Activated CD4-positive, CD25-positive, alpha-beta regulatory T cell (primary cell): Measurements from ENCODE around the gene ZBTB7B.

Experiments used
- DNase-seq, 4 experiments: peaks; one replicate each; lab custom pipeline; 2025; lab: John Stamatoyannopoulos, UW

Gene ZBTB7B

GRCh38 chr1:155003766-155004351 is 1.3 kb downstream of the ZBTB7B start:
- no peak for DNase-seq

GRCh38 chr1:155004352-155005075 is 1.9 kb downstream of the ZBTB7B start:
- no peak for DNase-seq

GRCh38 chr1:155005076-155006011 is 2.7 kb downstream of the ZBTB7B start:
- DNase-seq: no peak

GRCh38 chr1:155006601-155007101 is 4.0 kb downstream of the ZBTB7B start:
- DNase-seq: no peak

GRCh38 chr1:155007251-155007828 is 4.7 kb downstream of the ZBTB7B start:
- no peak for DNase-seq

- no peak for DNase-seq
These were observed 5.7 kb downstream of the ZBTB7B start for GRCh38 chr1:155008015-155008941.

GRCh38 chr1:155009221-155009711 is 6.7 kb downstream of the ZBTB7B start:
- no peak for DNase-seq

- DNase-seq: no peak
These were observed 7.1 kb downstream of the ZBTB7B start for GRCh38 chr1:155009742-155010141.

GRCh38 chr1:155010211-155010918 is 7.8 kb downstream of the ZBTB7B start:
- no peak for DNase-seq

- no peak for DNase-seq
These were observed 8.4 kb downstream of the ZBTB7B start for GRCh38 chr1:155011004-155011416.

- no peak for DNase-seq
These were observed 8.9 kb downstream of the ZBTB7B start for GRCh38 chr1:155011437-155012025.

- DNase-seq: no peak
These were observed 9.5 kb downstream of the ZBTB7B start for GRCh38 chr1:155012026-155012546.

- DNase-seq: no peak
These were observed 10.4 kb downstream of the ZBTB7B start for GRCh38 chr1:155012776-155013602.

GRCh38 chr1:155013632-155014031 is 11.0 kb downstream of the ZBTB7B start:
- DNase-seq: peak in 2 of 4 experiments; percentile 36 to 46

- no peak for DNase-seq
These were observed 12.3 kb downstream of the ZBTB7B start for GRCh38 chr1:155014709-155015508.

- DNase-seq: no peak
These were observed 13.1 kb downstream of the ZBTB7B start for GRCh38 chr1:155015527-155016230.

- no peak for DNase-seq
These were observed 13.7 kb downstream of the ZBTB7B start for GRCh38 chr1:155016231-155016831.
